Esophagus muscularis mucosa (tissue), 4 donors: Measurements from ENCODE around the gene TMEM63B. TPM values are rescaled to one million over a fixed set of nuclear protein-coding genes. Genes with fewer than 3 reads are reported as not detected.

Experiments
- DNase-seq: peaks from one replicate; pipeline ENCODE4 v3.0.0-alpha.2; 2017; ENCODE audit errors: extremely low spot score
- H3K27ac ChIP-seq, 4 donors: fragments of 200-600 bp; sonication (generic); replicated peaks in 1 of 4; 1 replicate in 3 of 4; 2 replicates in 1 of 4; pipeline ENCODE4 v1.5.1; 2016 to 2019; ENCODE audit warnings: mild to moderate bottlenecking in 1 of 4
- H3K27me3 ChIP-seq, 4 donors: fragments of 200-600 bp; sonication (generic); one replicate each; pipeline versions ENCODE4 v1.5.1 to v1.6.0; 2016 to 2019
- H3K36me3 ChIP-seq, 4 donors: fragments of 200-600 bp; sonication (generic); one replicate each; pipeline ENCODE4 v1.5.1; 2016 to 2019
- H3K4me1 ChIP-seq, 4 donors: fragments of 200-600 bp; sonication (generic); one replicate each; pipeline ENCODE4 v1.5.1; 2016 to 2019
- H3K4me3 ChIP-seq, 4 donors: fragments of 200-600 bp; sonication (generic); 1 replicate in 2 of 4; 2 replicates in 2 of 4; pipeline ENCODE4 v1.5.1; 2016 to 2019; ENCODE audit warnings: mild to moderate bottlenecking in 4 of 4, moderate library complexity in 1 of 4
- H3K9me3 ChIP-seq, 4 donors: fragments of 200-600 bp; sonication (generic); 1 replicate in 3 of 4; 2 replicates in 1 of 4; pipeline ENCODE4 v1.5.1; 2016 to 2019
- CTCF ChIP-seq, 3 experiments: fragments of 200-600 bp in 2 of 3; fragments of 450-650 bp in 1 of 3; sonication (generic) in 2 of 3; IDR thresholded peaks; one replicate each; pipeline ENCODE4 v1.5.1; 2017 to 2019; ENCODE audit warnings: antibody characterized with exemption in 3 of 3, mild to moderate bottlenecking in 2 of 3, moderate library complexity in 1 of 3
- EP300 ChIP-seq: sonication (generic); formaldehyde crosslinking; IDR thresholded peaks from one replicate; pipeline ENCODE4 v1.6.1; 2017; ENCODE audit warnings: antibody characterized with exemption
- POLR2A ChIP-seq: fragments of 450-650 bp; IDR thresholded peaks from one replicate; pipeline ENCODE4 v1.6.1; 2017; ENCODE audit warnings: antibody characterized with exemption, moderate library complexity, mild to moderate bottlenecking, low read depth
- POLR2AphosphoS5 ChIP-seq, 2 donors: sonication (generic); formaldehyde crosslinking; IDR thresholded peaks; one replicate each; pipeline ENCODE4 v1.6.1; 2017; ENCODE audit warnings: antibody characterized with exemption in 2 of 2
- WGBS: methylation state at CpG from one replicate; pipeline ENCODE4 v1.1.5; 2018; 5-methylcytosine and 5-hydroxymethylcytosine counted together
- intact Hi-C: fragments of 100-400 bp; cut with DNase I; formaldehyde crosslinking; loops from one replicate; pipeline ENCODE4 v1.15.1; 2023
- total RNA-seq, 4 donors: library from RNA; depleted of rRNA; stranded (reverse); fragments of >200 nt; gene quantifications; one replicate each; pipeline versions ENCODE4 v1.1.0 to v1.2.1, GENCODE V29; 2016

The TMEM63B gene
- total RNA-seq, 4 donors from 2014 or later = 18.2 to 31.1 (median 23.3) TPM

GRCh38 chr6:44146685-44147084, 19.3 kb downstream of the TMEM63B start:
- intact Hi-C loops = no loop called here
- 92% methylated on average over 10 of the region's 10 CpGs for WGBS
- no peak for DNase-seq

GRCh38 chr6:44147256-44147655, 19.9 kb downstream of the TMEM63B start:
- Histone ChIP-seq H3K4me3 (no peak overlapping the region), H3K27me3 (no peaks in the 10 kb centered on the region), H3K4me1 (peaks cover 4 to 7% (median 6%) of the 10 kb centered on the region in 4 donors), H3K27ac (no peak overlapping the region), H3K36me3 (peaks cover 9 to 86% (median 61%) of the 10 kb centered on the region in 4 donors), H3K9me3 (no peaks in the 10 kb centered on the region)
- TF ChIP-seq CTCF (IDR thresholded peaks at IDR 0.05) (no peak), POLR2AphosphoS5 (IDR thresholded peaks at IDR 0.05) (no peak), POLR2A (no peak), EP300 (no peak)
- DNase-seq = no peak
- 83% methylated on average over 7 of the region's 7 CpGs for WGBS
- intact Hi-C loops = no loop called here

More at GRCh38 chr6:44146685-44147084, 19.3 kb downstream of the TMEM63B start:
- TF ChIP-seq EP300 (no peak), CTCF (IDR thresholded peaks at IDR 0.05) (no peak), POLR2AphosphoS5 (IDR thresholded peaks at IDR 0.05) (no peak), POLR2A (no peak)
- Histone ChIP-seq H3K27me3 (no peaks in the 10 kb centered on the region), H3K27ac (no peak overlapping the region), H3K4me3 (no peak overlapping the region), H3K9me3 (no peaks in the 10 kb centered on the region), H3K4me1 (peaks cover 3 to 4% (median 3%) of the 10 kb centered on the region in 4 donors), H3K36me3 (peaks cover 15 to 92% (median 64%) of the 10 kb centered on the region in 4 donors)

GRCh38 chr6:44148306-44148705, 21.0 kb downstream of the TMEM63B start:
- Histone ChIP-seq H3K9me3 (no peaks in the 10 kb centered on the region), H3K4me1 (peaks cover 4 to 7% (median 6%) of the 10 kb centered on the region in 4 donors), H3K27ac (no peak overlapping the region), H3K36me3 (peaks cover 8 to 83% (median 64%) of the 10 kb centered on the region in 4 donors), H3K27me3 (no peaks in the 10 kb centered on the region), H3K4me3 (no peak overlapping the region)
- no peak for TF ChIP-seq CTCF (IDR thresholded peaks at IDR 0.05)
- intact Hi-C loops = no loop called here
- WGBS = 98% methylated on average over 5 of the region's 9 CpGs
- DNase-seq = no peak

- WGBS = 74% methylated on average over 6 of the region's 7 CpGs
- Histone ChIP-seq H3K4me3 (no peak overlapping the region), H3K36me3 (peaks cover 8 to 82% (median 59%) of the 10 kb centered on the region in 4 donors), H3K4me1 (peaks cover 4 to 7% (median 6%) of the 10 kb centered on the region in 4 donors), H3K27me3 (no peaks in the 10 kb centered on the region), H3K9me3 (no peaks in the 10 kb centered on the region), H3K27ac (no peak overlapping the region)
- TF ChIP-seq EP300 (no peak), POLR2A (no peak), POLR2AphosphoS5 (IDR thresholded peaks at IDR 0.05) (no peak), CTCF (IDR thresholded peaks at IDR 0.05) (no peak)
- DNase-seq = no peak
- intact Hi-C loops = no loop called here
Measured at GRCh38 chr6:44149369-44150012, 22.1 kb downstream of the TMEM63B start.
